ENCODE measurements around the gene CATSPERB. TPM values are rescaled to one million over a fixed set of nuclear protein-coding genes. Genes with fewer than 3 reads are reported as not detected.

Gene CATSPERB
- total and polyA plus RNA-seq, 2 donors (not counting 3 experiments of a cell fraction or from before 2014, with no cell fraction given), result not detected

DNA sequence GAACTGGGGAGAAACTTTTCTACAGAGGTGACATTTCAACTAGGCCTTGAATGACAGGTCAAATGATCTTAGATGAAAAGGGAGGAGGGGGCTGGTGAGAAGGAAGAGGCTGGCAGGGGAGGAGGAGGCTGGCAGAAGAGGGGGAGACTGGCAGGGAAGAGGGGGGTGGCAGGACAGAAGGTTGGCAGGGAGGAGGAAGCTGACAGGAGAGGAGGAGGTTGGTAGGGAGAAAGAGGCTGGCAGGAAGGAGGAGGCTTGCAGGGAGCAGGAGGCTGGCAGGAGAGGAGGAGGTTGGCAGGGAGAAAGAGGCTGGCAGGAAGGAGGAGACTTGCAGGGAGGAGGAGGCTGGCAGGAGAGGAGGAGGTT is 158.4 kb downstream of the CATSPERB start:
- dilution Hi-C loops (cut with MboI; ENCODE audit: extremely low pct_ligation_motif_present, low sequenced_read_pairs), result no loop called here
- CTCF ChIA-PET, result interaction anchor here (1.0 kb wide), 1 partner anchor 423 kb away, joined by 3 read pairs; no protein-coding TSS in a partner anchor
- Histone ChIP-seq H3K4me2 (ENCODE audit: insufficient read depth, low read length) (no peak overlapping the region), H4K20me1 (replicated peaks; ENCODE audit: control insufficient read depth, extremely low read depth, insufficient read depth, low read length) (no peaks in the 10 kb centered on the region), H3K27ac (ENCODE audit: insufficient read depth, low read depth, low read length) (no peak overlapping the region), H2AFZ (ENCODE audit: low read depth, low read length) (no peak overlapping the region), H3K9me3 (replicated peaks; ENCODE audit: control insufficient read depth, insufficient read depth, low read length) (no peaks in the 10 kb centered on the region), H3K9me1 (replicated peaks; ENCODE audit: control insufficient read depth, extremely low read depth, insufficient read depth, low read length) (no peaks in the 10 kb centered on the region), H3K36me3 (ENCODE audit: control insufficient read depth in 2 of 2, extremely low read depth in 1 of 2, insufficient read depth in 2 of 2, low read length in 2 of 2) (no peaks in the 10 kb centered on the region), H3K4me3 (replicated peaks in 1 of 3; ENCODE audit: insufficient read depth in 1 of 3, low read depth in 1 of 3, low read length in 3 of 3) (no peak overlapping the region), H3K9ac (replicated peaks; ENCODE audit: extremely low read depth, insufficient read depth, low read length) (no peak overlapping the region), H3K79me2 (ENCODE audit: control insufficient read depth, insufficient read depth, low read length) (no peaks in the 10 kb centered on the region), H3K27me3 (ENCODE audit: control insufficient read depth in 2 of 2, insufficient read depth in 2 of 2, low read length in 2 of 2) (peaks cover 18 to 22% of the 10 kb centered on the region in 2 experiments), H3K4me1 (ENCODE audit: control insufficient read depth, extremely low read depth, insufficient read depth, low read length) (no peaks in the 10 kb centered on the region)
- POLR2A ChIA-PET, result no interaction called here
- FAIRE-seq (no peak), DNase-seq (ENCODE audit: low read depth, low spot score) (no peak)
- BruUV-seq (replicated peaks), result no TSS peak
- TF ChIP-seq EZH2 (IDR thresholded peaks at IDR 0.05; ENCODE audit: borderline replicate concordance, low read depth, low read length, severe bottlenecking), result no peak
- no peak for TF ChIP-seq JUN (IDR thresholded peaks at IDR 0.05; ENCODE audit: borderline replicate concordance, insufficient read depth, insufficient read length, low read depth)
- TF ChIP-seq FOS (IDR thresholded peaks at IDR 0.05; ENCODE audit: borderline replicate concordance, insufficient read depth, low read length), result no peak
- TF ChIP-seq, protein P1, sequence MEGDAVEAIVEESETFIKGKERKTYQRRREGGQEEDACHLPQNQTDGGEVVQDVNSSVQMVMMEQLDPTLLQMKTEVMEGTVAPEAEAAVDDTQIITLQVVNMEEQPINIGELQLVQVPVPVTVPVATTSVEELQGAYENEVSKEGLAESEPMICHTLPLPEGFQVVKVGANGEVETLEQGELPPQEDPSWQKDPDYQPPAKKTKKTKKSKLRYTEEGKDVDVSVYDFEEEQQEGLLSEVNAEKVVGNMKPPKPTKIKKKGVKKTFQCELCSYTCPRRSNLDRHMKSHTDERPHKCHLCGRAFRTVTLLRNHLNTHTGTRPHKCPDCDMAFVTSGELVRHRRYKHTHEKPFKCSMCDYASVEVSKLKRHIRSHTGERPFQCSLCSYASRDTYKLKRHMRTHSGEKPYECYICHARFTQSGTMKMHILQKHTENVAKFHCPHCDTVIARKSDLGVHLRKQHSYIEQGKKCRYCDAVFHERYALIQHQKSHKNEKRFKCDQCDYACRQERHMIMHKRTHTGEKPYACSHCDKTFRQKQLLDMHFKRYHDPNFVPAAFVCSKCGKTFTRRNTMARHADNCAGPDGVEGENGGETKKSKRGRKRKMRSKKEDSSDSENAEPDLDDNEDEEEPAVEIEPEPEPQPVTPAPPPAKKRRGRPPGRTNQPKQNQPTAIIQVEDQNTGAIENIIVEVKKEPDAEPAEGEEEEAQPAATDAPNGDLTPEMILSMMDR (IDR thresholded peaks at IDR 0.05; ENCODE audit: extremely low read depth in 1 of 2, insufficient read depth in 1 of 2, low read depth in 1 of 2, low read length in 2 of 2), result no peak
- no peak for TF ChIP-seq POLR2AphosphoS5 (IDR thresholded peaks at IDR 0.05; ENCODE audit: insufficient read depth, low read depth, low read length)
- TF ChIP-seq GATA2 (IDR thresholded peaks at IDR 0.05; ENCODE audit: insufficient read depth, insufficient read length, low read depth, low read length), result no peak
- TF ChIP-seq POLR2A (IDR thresholded peaks at IDR 0.05; ENCODE audit: low read depth, low read length), result no peak
- TF ChIP-seq, protein P2, sequence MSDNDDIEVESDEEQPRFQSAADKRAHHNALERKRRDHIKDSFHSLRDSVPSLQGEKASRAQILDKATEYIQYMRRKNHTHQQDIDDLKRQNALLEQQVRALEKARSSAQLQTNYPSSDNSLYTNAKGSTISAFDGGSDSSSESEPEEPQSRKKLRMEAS (IDR thresholded peaks at IDR 0.05; ENCODE audit: insufficient read depth, insufficient read length), result no peak
- TF ChIP-seq MYC (IDR thresholded peaks at IDR 0.05; ENCODE audit: low read depth, low read length), result no peak
- intact Hi-C loops (cut with micrococcal nuclease), result loop anchor here (5.0 kb wide), 1 partner anchor 61 kb away; the partner anchor contains the start of gene PPP4R3A

All from endothelial cell of umbilical vein (primary cell).